Activated CD4-positive, CD25-positive, alpha-beta regulatory T cell treated with anti-CD3 and anti-CD28 coated beads, Interleukin-2, amount 50 U/mL, for 16 hours (primary cell): ENCODE measurements around the gene SLC39A1.

Source experiments
- DNase-seq: peaks from one replicate; pipeline ENCODE4 v3.0.0-alpha.2; 2020; ENCODE audit warnings: low read depth, low spot score

The SLC39A1 gene

DNA sequence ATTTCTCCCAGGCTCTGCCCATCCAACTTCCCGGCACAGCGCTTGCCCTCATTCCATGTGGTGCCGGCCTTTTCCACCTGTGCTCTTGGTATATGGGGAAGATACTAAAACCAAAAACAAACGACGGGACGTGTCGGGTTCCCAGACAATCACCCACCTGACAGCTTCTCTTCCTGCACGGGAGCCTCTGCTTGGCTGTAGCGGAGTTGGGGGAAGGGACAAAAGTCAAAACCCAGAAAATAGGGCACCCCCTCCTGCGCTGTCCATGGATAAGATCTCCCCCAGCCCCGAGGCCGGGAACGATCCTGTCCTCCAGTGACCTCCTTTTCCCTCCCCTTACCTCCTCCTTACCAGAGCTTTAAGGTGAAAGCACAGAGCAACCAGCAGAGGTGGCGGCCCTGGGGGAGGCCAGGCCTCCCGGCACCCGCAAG is 13.5 kb upstream of the SLC39A1 start:
- DNase-seq = no peak

DNA sequence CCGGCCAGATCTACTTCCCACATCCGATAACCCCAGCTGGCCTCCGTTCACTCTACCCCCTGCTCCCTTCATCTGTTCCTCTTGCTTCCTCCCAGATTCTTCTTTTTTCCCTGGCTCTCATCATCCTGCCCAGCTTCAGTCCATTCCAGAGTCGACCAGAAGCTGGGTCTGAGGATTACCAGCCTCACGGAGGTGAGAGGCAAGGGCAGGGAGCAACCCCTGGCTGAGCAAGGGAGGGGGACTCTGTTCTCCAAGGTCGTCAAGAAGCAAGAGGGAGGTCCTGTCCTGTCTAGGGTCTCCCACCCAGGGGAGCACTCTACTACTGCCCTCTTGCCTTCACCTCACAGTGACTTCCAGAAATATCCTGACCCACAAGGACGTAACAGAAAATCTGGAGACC is 10.2 kb upstream of the SLC39A1 start:
- no peak for DNase-seq

DNA sequence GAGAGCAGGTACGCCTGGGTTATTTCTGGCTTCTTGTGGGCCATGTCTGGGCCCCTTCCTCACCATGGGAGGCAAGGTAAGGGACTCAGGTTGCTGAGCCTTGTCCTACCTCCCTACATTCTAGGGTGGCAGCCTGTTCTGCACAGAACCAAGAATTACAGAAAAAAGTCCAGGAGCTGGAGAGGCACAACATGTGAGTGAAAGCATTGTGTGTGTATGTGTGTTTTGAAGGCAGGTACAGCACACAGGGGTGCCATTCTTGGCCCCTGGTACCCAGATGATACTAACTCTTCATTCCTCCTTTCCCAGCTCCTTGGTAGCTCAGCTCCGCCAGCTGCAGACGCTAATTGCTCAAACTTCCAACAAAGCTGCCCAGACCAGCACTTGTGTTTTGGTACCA is 9.7 kb upstream of the SLC39A1 start:
- no peak for DNase-seq

DNA sequence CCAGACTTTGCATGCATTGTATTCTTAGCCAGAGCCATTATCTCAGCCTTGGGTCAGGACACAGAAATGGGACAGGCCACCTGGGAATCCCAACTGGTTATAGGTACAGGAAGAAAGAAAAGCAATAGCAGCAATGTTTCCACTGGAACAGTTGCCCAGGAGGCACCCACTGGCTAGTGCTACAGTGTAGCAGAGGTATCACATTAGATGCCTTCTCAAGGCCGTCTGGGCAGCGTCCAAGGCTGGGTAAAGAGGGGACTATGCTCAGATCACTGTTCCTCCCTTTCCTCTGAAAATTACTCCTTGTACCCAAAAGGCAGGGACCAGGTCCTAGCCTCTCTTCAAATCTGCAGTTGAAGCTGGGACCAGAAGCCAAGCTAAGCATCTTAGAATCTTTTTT is 7.0 kb upstream of the SLC39A1 start:
- no peak for DNase-seq

DNA sequence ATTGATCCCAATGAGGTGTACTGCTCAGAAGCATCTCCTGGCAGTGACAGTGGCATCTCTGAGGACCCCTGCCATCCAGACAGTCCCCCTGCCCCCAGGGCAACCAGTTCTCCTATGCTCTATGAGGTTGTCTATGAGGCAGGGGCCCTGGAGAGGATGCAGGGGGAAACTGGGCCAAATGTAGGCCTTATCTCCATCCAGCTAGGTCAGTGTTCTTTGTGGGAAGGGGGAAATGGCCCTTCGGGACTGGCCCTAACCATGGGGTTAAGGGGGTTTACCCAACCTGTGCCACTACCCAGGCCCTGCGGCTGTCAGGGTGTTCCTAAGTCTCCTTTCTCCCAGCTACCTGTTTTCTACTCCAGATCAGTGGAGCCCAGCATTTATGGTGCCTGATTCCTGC is 5.6 kb upstream of the SLC39A1 start:
- DNase-seq = no peak

DNA sequence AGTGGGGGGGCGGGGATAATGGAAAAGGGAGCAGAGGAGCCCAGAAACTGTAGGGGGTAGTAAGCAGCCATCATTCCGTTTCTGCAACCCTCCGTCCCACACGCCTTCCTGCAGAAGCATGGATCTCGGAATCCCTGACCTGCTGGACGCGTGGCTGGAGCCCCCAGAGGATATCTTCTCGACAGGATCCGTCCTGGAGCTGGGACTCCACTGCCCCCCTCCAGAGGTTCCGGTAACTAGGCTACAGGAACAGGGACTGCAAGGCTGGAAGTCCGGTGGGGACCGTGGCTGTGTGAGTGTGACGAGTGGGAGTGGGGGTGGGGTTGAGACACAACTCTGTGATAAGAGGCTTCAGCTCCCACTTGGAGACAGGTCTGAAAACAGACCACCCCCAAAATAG is 5.1 kb upstream of the SLC39A1 start:
- DNase-seq = no peak

DNA sequence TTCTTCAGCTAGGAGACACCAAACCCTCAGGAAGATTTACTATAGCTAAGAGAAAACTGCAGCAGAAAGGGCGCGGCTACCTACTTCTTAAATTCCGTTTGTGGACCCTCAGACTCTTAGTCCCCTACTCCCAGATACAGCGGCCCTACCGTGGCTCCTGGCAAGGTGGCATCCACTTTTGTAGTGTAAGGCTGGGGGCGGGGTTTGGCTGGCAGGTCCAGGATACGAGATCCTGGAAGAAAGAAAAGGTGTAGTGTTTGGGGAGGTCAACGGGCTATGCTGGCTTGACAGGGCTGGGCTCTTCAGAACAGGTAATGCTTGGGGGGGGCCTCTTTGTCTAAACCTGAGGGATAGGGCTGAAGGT is 4.6 kb upstream of the SLC39A1 start:
- DNase-seq = no peak

DNA sequence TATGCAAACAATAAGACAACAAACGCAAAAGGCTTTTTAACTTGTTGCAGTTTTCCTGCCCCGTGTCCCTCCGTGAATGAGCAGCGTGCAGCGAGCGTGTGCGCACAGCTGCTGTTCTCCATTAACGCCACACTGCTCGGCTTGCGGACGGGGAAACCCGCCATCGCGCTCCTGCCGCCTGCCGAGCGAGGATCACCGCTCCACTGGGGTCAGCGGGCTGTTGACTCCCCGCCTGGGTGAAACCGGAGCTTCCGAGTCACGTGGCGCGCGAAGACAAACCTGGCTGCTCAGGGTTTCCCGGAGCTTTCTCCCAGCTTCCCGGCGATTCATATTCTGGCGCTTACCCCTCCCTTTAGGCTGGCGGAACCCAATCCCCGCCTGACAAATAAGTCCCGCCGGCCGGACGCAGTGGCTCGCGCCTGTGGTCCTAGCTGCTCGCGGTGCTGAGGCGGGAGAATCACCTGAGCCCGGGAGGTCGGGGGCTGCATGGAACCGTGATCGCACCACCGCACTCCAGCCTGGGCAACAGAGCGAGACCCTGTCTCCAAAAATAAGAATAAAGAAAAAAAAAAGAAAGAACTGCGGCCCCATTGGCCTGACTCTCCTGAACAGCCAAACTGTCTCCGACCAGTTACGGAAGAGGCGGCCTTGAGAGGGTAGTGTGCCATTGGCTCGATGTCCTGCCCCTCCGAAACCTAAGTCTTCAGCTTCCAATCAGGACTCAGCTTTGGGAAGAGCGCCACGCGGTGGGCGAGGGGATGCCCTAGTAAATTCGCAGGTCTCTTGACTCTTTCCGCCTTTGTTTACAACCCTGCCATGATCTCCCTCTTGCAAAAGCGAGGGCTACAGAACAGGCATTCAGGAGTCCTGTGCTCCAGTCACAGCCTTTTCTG is 4.0 kb upstream of the SLC39A1 start, which contains the start of gene CREB3L4:
CREB3L4 (plus strand) TSS at position 796 of the 893 bp plus-strand sequence. CDS start 624 bp downstream, outside the sequence.
- peak; percentile 66 for DNase-seq

DNA sequence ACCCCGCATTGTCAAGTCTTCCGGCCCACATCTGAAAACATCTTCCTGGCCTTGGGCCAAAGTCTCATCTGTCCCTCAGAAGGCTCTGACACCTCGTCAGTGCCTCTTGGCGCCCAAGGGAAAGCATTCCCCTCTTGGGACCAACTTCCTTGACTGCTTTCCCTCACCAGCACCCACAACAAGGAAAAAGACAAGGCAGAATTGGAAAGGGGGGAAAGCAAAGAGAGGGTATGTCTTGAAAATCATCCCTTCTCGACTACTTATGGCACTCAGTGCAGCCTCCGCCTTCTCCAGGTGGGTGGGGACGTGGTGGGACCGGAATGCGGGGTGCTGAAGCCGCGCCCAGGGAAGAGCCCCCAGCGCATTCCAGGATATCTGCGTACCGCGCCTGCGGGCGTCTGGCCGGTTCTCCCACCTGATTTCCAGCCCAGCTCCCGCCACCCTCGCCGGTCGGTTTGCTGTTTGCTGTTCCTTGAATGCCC is 554 bp upstream of the SLC39A1 start:
- DNase-seq = no peak

DNA sequence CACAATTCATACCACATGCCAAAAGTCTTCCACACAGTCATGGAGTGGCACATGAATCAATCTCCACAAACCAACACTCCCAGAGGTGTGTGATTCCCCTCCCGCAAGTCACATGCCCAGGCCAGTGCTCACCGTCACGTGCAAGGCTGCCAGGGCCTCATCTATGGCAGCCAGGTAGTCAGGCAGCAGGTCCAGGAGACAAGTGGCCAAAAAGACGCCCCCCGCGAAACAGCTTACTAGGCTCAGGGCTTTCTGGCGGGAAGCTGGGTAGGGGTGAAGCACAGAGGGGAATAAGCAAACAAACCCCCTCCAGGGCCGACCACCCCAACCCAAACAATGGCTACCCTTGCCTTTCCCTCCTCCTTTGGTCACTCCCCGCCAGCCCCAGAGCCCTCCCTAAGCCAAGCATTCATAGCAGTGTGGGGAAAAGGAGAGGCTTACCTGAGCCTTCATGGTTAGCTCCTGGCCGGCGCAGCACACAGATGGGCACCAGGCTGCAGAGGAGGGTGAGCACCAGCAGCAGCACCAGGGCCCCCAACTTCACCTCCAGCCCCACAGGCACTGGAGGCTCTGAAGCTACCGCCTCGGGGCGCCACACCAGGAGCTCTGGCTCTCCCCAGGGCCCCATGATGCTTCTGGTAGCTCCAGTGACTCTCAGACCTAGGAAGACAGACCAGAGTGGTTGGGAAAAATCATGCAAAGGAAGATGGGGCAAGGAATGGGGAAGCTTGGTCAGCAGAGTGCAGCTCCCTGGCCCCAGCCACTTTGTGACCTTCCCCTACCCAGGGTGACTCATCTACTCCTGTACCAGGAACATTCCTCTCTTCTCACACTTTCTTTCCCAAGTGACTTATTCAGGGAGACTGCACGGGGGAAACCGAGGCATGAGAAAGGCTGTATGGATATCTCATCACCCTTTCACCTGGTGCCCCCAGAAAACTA is 978 bp downstream of the SLC39A1 start:
- DNase-seq = no peak

DNA sequence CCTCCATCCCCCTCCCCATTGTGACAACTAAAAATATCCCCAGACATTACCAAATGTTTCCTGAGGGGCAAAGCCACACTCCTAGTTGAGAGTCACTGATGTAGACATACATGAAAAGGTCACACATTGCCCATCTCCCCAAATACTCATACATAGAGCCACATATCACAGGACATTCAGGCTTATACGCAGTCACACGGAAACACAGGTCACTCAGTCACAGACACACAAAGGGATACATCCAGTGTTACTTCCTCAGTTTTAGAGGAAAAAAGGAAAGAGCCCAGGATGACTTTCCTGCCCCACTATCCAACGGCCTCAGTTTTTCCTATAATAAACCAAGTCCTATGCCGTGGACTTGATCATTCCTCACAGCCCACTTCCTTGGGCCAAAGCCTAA is 1.9 kb downstream of the SLC39A1 start:
- no peak for DNase-seq

DNA sequence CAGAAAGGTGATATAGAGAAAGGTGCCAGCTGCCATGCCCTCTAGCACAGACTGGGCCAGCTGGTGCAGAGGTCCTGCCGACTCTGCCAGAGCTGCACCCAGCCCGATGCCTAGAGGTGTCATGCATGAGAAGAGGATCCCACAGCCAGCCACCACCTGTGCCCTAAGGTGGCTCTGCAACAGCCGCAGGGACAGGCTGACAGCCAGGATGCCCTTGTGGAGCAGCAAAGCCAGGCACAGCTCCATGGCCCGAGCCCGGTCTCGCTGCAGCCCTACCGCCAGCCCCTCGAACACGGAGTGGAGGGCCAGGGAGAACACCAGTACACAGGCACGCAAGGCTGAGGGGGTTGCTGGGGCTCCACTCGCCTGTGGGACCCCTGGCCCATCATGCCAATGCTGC is 3.1 kb downstream of the SLC39A1 start:
- no peak for DNase-seq

DNA sequence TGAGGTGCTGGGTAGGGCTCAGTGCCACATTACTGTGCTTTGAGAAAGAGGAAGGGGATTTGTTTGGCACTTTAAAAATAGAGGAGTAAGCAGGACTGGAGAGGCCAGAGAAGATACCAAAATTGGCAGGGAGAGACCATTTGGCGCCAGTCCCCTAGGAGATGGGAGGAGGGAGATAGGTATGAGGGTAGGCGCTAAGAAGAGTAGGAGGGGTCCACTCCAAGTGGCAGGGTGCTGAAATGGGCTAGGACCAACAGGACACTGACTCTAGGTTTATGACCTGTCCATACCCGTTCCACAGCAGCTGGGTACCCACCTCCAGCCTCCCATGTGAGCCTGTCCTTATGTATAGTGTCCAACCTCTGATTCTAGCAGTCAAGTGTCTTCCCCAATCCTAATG is 3.9 kb downstream of the SLC39A1 start:
- DNase-seq = no peak

DNA sequence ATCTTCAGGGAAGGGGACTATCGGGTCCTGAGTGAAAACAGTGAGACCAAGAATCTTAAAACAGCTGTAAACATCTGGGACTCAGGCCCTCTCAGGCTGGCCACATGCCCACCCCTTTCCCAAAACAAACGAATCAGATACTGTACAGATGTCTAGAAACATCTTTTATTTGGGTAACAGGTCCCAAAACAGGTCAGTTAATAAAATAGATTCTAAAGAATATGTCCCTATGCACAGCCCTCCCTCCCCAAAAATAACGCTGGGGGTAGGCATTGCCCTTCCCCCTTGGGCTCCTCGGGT is 4.4 kb downstream of the SLC39A1 start:
- no peak for DNase-seq

DNA sequence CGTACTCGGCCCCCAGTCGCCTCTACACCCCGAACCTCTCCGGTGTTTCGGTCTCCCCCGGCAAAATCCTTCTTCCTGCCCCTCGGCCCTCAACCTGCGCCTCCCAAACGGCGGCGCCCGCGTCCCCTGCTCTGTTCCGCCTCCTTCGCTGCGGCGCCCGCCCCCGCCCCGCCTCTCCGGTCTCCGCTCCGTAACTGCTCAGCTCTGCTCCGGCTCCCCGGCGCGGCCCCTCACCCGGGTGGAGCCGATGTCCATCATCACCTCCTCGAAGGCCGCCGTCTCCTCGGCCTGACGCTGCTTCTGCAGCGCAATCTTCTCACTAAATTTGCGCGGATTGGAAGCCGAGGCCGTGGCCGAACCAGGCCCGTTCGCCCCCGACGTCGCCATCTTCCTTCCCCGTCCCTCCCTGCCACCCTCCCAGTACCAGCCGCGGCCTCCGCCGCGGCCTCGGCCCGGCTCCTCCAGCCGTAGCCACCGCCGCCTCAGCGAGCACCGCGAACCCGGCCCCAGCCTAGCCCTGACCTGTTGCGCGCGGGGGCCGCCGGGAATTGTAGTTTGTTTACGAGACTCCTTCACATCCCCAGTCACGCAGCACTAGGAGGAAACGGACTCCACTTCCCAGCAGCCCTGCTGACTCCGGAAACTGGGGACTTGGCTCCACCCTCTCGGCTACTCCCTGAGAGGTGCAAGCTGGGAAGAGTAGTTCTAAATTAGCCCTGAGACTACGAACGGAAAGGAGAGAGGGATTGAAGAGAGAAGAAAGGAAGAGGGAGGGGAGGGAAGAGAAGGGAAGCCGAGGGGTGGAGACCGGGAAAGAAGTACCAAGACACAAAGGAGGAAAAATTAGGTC is 5.0 kb downstream of the SLC39A1 start, which contains the start of gene CRTC2:
CRTC2 (minus strand) TSS at position 502 of the 850 bp plus-strand sequence; CDS start at position 387, 115 bp downstream.
- DNase-seq = peak; percentile 97

DNA sequence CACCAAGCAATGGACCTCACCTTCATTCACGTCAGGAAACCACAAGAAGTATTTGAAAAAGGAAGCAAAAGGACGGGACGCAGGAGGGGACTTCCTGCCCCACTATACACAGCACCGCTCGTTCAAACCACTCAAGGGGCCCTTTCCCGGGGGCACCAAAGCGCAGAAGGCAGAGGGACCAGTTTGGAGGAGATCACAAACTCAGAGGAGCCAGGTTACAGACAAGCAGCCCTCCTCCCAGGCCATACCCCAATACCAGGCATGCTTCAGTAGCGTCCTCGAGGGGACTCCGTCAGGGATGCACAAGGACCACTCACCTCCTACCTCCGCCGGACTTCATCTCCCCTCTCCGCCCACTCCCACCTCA is 5.6 kb downstream of the SLC39A1 start:
- no peak for DNase-seq

DNA sequence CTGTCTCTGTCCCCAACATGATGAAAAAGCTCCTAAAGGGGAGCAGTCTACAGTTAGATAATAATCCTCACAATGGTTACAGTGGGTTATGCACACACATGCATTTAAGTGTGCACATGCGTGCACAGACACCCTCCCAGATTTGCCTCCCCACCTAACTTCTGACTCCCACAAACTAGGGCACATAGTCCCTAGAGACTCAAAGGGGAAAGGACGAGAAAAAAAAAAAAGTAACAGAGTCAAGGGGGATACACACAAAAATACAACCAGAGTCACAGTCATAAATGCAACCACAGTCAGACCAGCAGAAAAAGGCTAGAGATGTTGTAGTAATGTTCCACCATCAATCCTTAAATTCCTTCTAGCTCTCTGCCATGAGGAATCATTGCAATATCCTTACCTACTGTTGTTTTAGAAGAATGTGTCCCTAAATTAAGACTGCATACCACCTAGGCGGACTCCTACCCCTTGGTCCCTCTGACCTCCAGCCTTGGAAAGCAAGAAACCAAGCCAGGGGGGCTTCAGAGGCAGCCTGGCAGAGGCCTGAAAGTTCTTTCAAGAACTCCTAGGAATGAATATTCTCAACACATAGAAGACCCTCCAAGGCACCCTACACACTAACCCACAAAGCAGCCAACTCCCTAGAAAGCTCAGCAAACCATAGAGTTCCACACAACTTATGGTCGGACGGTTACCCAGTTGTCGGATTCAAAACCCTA is 6.2 kb downstream of the SLC39A1 start:
- no peak for DNase-seq

DNA sequence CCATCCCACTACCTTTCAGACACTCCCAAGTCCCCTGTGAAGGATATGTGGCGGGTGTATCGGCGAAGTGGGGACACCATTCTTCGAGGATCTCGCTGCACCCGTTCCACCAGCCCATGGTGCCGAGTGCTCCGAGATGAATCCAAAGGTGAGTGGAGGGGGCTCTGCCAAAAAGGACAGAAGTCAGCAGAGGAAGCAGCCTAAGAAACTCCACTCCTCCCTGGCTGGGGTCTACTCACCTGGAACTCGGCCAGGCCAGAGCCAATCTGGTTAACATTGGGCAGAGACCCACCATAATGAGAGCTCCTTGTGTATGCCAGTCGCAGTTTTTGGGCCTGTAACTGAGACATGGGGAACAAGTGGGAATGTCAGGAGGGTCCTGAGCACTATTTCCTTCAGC is 8.5 kb downstream of the SLC39A1 start:
- no peak for DNase-seq

DNA sequence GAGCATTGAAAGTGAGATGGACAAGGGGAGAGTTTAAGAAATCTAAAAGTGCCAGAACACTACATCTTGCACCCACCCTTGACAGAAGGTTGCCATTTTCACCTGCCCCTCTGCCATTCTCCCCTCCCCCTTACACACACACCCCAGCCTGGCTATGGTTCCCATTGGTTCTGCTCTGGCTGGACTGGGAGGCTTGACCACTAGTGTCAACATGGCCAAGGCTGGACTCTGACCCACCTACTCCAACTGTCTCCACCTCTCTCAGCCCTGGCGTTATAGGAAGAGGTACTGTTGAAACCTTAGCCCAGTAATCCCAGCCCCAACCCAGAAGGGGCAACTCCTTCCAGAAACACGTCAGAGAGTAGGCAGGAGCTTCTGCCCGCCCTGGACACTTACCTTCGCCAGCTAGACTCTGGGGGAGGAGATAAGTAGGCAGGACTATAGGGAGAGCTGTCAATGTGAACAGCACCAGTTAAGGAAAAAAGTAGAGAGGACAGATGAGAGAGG is 9.4 kb downstream of the SLC39A1 start:
- DNase-seq = no peak

DNA sequence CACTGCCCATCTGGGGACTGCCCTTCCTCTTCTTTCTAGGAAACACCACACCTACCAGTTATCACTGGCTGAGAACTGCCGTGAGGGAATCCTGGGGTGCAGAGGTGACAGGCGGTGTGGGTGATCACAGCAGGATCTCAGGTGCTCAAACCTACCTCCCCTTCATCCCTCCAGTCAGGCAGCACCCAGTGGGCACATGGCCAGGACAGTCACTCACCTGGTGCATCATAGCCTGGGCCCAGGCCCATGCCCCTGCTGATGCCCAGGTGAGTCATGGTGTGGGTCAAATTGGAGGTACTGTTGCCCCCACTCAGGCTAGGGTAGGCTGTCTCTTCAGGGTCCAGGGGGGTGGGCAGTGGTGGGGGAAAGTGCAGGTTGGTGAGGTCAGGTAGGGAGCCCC is 11.5 kb downstream of the SLC39A1 start:
- DNase-seq = no peak

DNA sequence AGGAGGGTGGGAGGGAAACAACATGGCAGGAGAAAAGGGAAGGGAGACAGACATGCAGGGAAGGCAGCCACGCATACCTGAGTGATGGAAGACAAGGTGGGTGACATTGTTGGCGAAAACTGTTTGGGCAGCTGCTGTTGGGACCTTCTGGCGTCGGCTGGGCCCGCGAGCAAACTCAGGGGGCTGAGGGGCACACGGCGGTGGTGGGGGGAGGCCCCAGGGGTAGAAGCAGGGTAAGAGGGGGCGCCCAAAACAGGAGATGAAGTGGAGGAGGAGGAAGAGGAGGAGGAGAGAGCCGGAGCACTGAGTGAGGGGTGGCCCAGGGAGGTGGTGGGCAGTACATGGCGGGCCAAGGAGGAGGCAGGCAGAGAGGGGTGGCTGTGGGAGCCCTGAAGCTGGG is 12.2 kb downstream of the SLC39A1 start:
- DNase-seq = no peak
